Raji (cell line): ENCODE data around the gene ADM2.
A peak's percentile ranks its signal among the peaks of the same experiment; 100 is the strongest.

Experiments used
- POLR2A ChIP-seq: IDR thresholded peaks from 2 replicates; pipeline ENCODE4 v1.6.1; 2011; ENCODE audit warnings: low read depth, low read length, control low read depth; ENCODE audit not compliant: insufficient read depth

Gene ADM2

DNA sequence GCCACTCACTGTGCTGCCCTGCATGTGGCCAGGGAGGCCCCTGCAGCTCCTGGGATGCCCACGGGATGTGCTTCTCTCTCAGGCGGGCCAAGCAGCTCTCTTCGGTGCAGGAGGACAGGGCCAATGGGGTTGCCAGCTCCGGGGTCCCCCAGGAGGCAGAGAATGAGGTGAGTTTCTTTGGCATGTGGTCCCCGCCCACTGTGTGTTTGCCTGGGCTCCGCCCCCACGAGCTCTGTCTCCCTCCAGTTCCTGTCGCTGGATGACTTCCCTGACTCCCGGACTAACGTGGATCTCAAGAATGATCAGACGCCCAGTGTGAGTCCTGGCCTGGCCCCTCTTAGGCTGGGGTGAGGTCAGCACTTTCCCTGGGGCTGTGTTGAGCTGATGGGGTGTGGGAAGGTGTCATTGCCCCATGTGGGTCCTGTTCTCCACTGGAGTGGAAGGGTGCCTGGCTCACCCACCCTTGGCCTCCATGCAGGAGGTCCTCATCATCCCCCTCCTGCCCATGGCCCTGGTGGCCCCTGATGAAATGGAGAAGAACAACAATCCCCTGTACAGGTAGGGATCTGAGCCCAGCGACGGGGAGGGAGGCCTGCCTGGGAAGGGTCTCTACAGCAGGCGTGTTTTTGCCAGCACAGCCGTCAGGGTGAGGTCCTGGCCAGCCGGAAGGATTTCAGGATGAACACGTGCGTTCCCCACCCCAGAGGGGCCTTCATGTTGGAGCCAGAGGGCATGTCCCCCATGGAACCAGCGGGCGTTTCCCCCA, 36.3 kb downstream of the ADM2 start:
- TF ChIP-seq POLR2A: no peak

DNA sequence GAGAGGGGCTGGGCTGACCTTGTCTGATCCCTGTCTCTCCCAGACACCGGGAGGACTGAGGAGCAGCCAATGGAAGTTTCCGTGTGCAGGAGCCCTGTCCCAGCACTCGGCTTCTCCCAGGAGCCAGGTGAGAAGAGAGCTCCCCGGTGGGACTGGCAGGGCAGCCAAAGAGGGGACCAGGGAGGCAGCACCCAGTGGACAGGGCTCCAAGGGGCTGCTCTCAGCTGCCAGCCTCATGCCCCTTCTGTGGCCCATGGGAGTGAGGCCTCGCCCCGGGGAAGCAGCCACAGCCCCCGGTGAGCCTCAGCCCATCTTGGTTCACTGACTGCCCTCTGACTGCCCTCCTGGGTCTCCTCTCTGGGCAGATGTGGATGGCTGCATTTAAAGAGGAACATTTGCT, 37.3 kb downstream of the ADM2 start:
- no peak for TF ChIP-seq POLR2A

- no peak for TF ChIP-seq POLR2A
Measured at GRCh38 chr22:50519151-50519550, 37.8 kb downstream of the ADM2 start.

DNA sequence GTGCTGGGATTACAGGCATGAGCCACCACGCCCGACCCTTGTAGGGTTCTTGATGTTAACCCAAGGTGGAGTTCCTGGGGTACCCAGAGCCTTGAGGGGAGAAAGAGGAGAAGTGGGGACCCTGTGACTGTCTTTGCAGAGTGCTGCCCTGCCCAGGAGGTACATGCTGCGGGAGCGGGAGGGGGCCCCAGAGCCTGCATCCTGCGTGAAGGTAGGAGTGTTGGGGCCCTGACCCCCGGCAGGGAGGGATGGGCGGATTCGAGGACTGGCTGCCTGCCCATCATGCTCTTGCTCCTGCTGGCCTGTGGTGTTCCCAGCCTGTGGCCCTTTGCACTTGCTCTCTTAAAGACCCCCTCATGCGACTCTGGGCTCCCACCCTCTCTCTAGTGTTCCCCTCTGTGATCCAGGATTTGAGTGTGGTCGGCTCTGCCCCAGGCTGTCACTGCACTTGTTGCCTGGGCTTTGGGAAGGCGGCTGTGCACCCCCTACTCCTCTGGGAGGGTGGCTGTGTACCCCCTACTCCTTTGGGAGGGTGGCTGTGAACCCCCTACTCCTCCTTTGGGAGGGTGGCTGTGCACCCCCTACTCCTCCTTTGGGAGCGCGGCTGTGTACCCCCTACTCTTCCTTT, 39.6 kb downstream of the ADM2 start:
- no peak for TF ChIP-seq POLR2A

- no peak for TF ChIP-seq POLR2A
Measured at GRCh38 chr22:50521710-50522109, 40.4 kb downstream of the ADM2 start.

GRCh38 chr22:50522208-50522805, 41.0 kb downstream of the ADM2 start:
- TF ChIP-seq POLR2A: no peak

DNA sequence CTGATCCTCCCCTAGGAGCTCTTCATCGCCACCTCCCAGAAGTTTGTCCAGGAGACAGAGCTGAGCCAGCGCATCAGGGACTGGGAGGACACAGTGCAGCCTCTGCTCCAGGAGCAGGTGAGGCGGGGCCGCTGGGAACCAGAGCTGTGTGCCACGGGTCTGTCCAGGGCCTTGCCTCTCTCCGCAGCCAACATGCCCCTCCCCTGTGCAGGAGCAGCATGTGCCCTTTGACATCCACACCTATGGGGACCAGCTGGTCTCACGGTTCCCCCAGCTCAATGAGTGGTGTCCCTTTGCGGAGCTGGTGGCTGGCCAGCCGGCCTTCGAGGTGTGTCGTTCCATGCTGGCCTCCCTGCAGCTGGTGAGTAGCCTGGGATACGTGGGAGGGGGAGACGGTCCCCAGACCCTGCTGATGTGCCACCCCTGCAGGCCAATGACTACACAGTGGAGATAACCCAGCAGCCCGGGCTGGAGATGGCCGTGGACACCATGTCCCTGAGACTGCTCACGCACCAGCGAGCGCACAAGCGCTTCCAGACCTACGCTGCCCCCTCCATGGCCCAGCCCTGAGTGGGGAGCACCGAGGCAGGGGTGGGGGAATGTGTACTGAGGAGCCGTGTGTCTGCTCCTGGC, 41.6 kb downstream of the ADM2 start:
- TF ChIP-seq POLR2A: 0 out of 2 replicates have a peak, but pooled peaks have one; percentile 2

GRCh38 chr22:50523458-50523805, 42.1 kb downstream of the ADM2 start:
- 0 out of 2 replicates have a peak, but pooled peaks have one; percentile 18 for TF ChIP-seq POLR2A

DNA sequence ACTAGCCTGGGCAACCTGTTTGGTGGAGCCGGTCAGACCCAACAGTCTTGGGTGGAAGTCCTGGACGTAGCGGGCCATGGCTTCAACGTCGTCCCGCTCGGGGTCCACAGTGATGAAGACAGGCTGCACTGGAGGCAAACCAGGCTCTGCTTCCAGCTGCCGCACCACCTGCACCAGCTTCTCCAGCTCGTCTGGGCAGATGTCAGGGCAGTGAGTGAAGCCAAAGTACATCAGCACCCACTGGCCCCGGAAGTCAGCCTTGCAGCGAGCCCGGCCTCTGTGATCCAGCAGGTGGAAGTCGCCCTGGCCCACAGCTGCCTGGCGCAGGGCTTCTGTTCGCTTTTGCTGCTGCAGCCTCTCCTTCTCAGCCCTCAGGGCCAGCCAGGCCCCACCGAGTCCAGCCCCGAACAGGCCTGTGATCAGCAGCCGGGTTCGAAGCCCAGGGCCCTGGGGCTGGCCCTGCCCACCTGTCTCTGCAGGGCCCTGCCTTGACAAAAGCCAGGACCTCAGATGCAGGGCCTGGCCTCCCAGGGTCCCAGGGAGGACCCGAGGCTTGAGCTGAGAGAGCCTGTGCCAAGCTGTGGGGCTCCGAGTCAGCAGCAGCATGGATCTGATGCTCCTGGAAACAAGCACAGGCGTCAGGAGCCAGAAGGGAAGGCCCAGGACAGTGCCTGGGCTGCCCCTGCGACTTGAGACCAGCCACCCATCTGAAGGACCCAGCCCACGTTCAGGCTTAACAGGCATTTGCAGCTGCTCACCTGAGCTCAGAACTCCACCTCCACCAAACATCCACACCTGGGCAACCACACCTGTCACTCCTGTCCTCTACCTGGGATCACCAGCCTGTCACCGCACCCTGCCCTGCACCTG, 42.7 kb downstream of the ADM2 start:
- TF ChIP-seq POLR2A: no peak

DNA sequence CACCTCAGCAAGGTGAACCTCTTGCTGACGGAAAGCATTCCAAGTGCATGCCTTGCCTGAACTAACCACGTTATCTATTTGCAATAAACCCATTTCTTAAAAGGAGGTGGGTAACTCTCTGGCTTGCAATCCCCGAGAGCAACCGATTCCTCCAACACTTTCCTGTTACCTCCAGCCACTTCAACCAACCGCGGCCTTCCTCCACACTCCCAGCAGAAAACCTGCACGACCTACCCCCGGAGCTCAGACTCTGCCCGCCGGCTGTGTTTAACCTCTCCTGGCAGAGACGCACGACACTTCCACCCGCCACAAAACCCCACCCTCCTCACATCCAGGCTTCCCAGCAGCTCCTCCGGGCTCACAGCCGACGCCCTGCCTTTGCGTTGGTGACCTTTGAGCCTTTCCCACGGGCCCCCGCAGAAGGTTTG, 43.3 kb downstream of the ADM2 start:
- TF ChIP-seq POLR2A: no peak

DNA sequence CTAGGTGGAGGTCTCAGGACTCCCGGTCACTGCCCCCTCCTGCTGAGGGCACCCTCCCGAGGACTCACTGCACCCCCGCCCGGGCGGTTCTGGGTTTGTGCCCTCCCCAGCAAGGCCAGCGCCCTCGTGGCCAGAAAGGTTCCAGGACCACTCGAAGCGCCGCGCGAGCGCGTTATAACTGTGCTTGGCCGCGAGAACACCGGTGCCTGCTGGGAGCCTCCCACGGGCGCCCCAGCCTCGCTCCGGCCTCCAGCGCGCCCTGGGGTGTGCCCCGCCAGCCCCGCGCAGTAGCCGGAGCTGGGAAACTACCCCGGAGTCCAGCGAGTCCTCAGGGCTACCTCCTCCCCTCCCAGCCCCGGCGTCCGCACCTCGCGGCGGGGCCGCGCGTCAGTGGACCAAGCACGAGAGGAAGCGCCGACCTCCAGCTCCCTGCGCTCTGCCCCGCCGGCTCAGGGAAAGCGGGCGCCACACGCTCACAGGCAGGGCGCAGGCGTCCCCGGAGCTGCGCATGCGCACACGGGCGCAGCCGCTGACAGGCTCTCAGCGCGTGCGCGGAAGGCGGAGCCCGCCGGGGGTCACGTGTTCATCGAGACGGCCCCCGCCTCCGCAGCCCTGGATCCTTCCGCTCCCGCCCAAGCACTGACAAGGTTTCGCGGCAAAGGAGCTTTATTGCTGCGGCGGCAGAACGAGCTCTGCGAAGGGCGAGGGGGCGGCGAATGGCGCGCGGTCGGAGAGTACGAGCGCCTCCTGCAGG, 43.9 kb downstream of the ADM2 start, which contains the start of gene SCO2:
TSS of gene SCO2 (minus strand) at position 495 of the 754 bp plus-strand sequence. CDS start 1,187 bp downstream, outside the sequence.
- peak; percentile 77 for TF ChIP-seq POLR2A

DNA sequence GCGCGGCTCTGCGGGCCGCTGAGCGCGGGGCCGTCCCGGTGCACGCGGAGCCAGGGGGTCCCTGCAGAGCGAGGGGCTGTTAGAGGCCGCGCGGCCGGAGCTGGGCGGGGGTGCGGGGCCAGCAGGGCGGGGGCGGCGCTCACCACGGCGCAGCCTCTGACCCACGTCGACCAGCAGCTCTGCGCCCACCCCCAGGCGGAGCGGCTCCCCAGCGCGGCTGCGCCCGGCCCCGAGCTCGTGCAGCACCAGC, 44.4 kb downstream of the ADM2 start:
- no peak for TF ChIP-seq POLR2A

- peak; percentile 38 for TF ChIP-seq POLR2A
Measured at GRCh38 chr22:50526108-50526833, 44.9 kb downstream of the ADM2 start.

DNA sequence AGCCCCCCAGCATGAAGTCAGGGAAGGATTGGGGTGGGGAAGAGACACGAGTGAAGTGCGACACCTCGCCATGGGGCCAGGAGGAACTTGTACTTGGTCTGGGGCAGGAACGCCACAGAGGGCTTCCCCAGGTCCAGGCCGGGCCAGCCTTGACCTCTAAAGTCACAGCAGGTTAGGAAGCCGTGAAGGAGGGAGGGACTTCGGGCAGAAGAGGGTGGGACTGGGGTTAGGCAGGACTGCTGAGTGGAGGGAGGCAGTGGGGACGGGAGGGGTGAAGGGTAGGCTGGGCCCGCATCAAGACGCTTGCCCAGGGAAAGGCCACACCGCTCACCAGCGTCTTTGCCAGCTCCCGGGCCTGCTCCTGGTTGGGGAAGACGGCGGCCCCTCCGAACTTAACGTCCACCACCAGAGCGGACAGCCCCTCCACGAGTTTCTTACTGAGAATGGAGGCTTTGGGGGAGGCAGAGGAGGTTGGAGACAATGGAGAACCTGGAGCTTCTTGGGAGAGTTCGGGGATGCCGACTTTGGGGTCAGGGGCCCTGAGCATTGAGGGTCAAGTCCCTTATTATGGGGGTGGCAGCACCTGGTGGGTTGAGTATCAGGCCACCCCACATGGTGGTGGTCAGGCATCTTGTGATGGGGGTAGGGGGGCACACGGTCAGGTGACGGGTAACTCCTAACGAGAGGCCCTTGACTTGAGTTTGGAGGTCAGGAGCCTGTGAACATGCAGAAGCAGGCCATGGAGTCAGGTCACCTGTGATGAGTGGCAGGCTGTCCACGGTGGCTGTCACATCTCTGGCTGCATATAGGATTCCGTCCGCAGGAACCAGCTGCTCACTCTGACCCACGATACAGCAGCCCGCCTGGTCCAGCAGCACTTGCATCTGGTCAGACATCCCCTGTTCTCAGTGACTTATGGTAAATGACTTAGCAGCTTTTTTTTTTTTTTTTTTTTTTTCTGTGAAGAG, 45.8 kb downstream of the ADM2 start:
- peak; percentile 90 for TF ChIP-seq POLR2A
